K562 (cell line): ENCODE results near the gene UBXN11. TPM values are rescaled to one million over a fixed set of nuclear protein-coding genes. Genes with fewer than 3 reads are reported as not detected.

Experiments used
- ATAC-seq: fragments of 200-7000 bp; cut with Tn5 transposase; 3 replicates; pipeline ENCODE4 v1.9.1; 2020; ENCODE audit warnings: moderate library complexity
- BruUV-seq: library from RNA; stranded (reverse); fragments of 400-500 nt; replicated peaks from 2 replicates; lab custom pipeline; 2021; lab: Mats Ljungman, UMichigan
- CTCF ChIA-PET: fragments of 300-600 bp; formaldehyde crosslinking; extraction: SDS; loops from one replicate; lab custom pipeline; 2021; ENCODE audit warnings: low intra/inter-chr PET ratio; lab: Yijun Ruan, JAX
- POLR2A ChIA-PET: fragments of 300-600, 350-650 bp; sonication (Branson Sonifier 250); formaldehyde crosslinking; extraction: SDS; loops from one replicate; lab custom pipeline; 2021; ENCODE audit warnings: antibody characterized with exemption, inconsistent platforms; lab: Yijun Ruan, JAX
- DNase-seq, 4 experiments: peaks; one replicate each; pipeline versions ENCODE4 v3.0.0 to v3.0.0-alpha.2; 2011 to 2018; ENCODE audit warnings: low spot score in 3 of 4, mixed read lengths in 3 of 4; ENCODE audit errors: extremely low read depth in 1 of 4
- FAIRE-seq: peaks from 2 replicates; lab custom pipeline; 2011; peaks lifted over from hg19 to GRCh38; lab: Jason Lieb, UNC
- H2AFZ ChIP-seq: 2 replicates; pipeline ENCODE4 v1.6.0; 2011; ENCODE audit warnings: low read depth, low read length, control low read depth, inconsistent platforms
- H3K27ac ChIP-seq: fragments of 200-600 bp; 3 replicates; pipeline ENCODE4 v1.8.0; 2011; ENCODE audit warnings: low read depth, mild to moderate bottlenecking, control low read depth, inconsistent platforms, low read length, moderate library complexity, mixed read lengths; ENCODE audit errors: extremely low read depth
- H3K27me3 ChIP-seq, 2 experiments: fragments of 300-600 bp in 1 of 2; 2 replicates in 1 of 2; 3 replicates in 1 of 2; pipeline versions ENCODE4 v1.6.0 to v1.8.0; 2011; ENCODE audit warnings: inconsistent platforms in 2 of 2, low read length in 2 of 2, mild to moderate bottlenecking in 1 of 2, mixed read lengths in 1 of 2, moderate library complexity in 1 of 2; ENCODE audit not compliant: control insufficient read depth in 2 of 2, insufficient read depth in 2 of 2
- H3K36me3 ChIP-seq: fragments of 300-600 bp; 3 replicates; pipeline ENCODE4 v1.8.0; 2011; ENCODE audit warnings: mild to moderate bottlenecking, low read length, inconsistent platforms; ENCODE audit not compliant: control insufficient read depth, insufficient read depth
- H3K4me1 ChIP-seq, 2 experiments: fragments of 200-600 bp in 1 of 2; replicated peaks in 1 of 2; 2 replicates in 1 of 2; 3 replicates in 1 of 2; pipeline versions ENCODE4 v1.5.1 to v1.8.0; 2011; ENCODE audit warnings: inconsistent platforms in 2 of 2, low read length in 2 of 2, mild to moderate bottlenecking in 1 of 2, mixed read lengths in 1 of 2, moderate library complexity in 1 of 2; ENCODE audit not compliant: control insufficient read depth in 2 of 2, insufficient read depth in 2 of 2
- H3K4me2 ChIP-seq: 2 replicates; pipeline ENCODE4 v1.6.1; 2011; ENCODE audit warnings: low read length, control low read depth, inconsistent platforms, mixed read lengths; ENCODE audit not compliant: insufficient read depth
- H3K4me3 ChIP-seq: fragments of 200-600 bp; sonication (generic), shearing (Covaris generic); 2 replicates; pipeline ENCODE4 v1.5.1; 2016; ENCODE audit warnings: control low read depth, inconsistent platforms
- H3K79me2 ChIP-seq: fragments of 200-600 bp; 3 replicates; pipeline ENCODE4 v1.8.0; 2011; ENCODE audit warnings: low read length, inconsistent platforms; ENCODE audit not compliant: control insufficient read depth, insufficient read depth
- H3K9ac ChIP-seq, 2 experiments: 2 replicates each; pipeline versions ENCODE4 v1.6.0 to v1.6.1; 2011; ENCODE audit warnings: low read depth in 2 of 2, low read length in 2 of 2, control low read depth in 1 of 2, inconsistent platforms in 1 of 2, mild to moderate bottlenecking in 1 of 2, mixed read lengths in 1 of 2; ENCODE audit not compliant: insufficient read depth in 1 of 2
- H3K9me1 ChIP-seq: one replicate; pipeline ENCODE4 v1.6.0; 2011; ENCODE audit warnings: inconsistent platforms, mild to moderate bottlenecking, low read length, moderate library complexity; ENCODE audit not compliant: control insufficient read depth, insufficient read depth
- H3K9me3 ChIP-seq: replicated peaks from 2 replicates; pipeline ENCODE4 v1.5.1; 2011; ENCODE audit warnings: low read depth, low read length, inconsistent platforms; ENCODE audit not compliant: control insufficient read depth, insufficient read depth
- H4K20me1 ChIP-seq: replicated peaks from 2 replicates; pipeline ENCODE4 v1.6.1; 2011; ENCODE audit warnings: low read length, inconsistent platforms, mixed read lengths; ENCODE audit not compliant: control insufficient read depth, insufficient read depth
- ARID4B ChIP-seq: sonication (generic); formaldehyde crosslinking; IDR thresholded peaks from 2 replicates; pipeline ENCODE4 v1.8.0; 2022; ENCODE audit warnings: mild to moderate bottlenecking, missing genetic modification reagents
- BCOR ChIP-seq: fragments of 450-650 bp; IDR thresholded peaks from 2 replicates; pipeline ENCODE4 v1.6.1; 2016
- BRF2 ChIP-seq: IDR thresholded peaks from 3 replicates; pipeline ENCODE4 v1.6.1; 2011; ENCODE audit warnings: borderline replicate concordance, mild to moderate bottlenecking; ENCODE audit not compliant: insufficient read length, insufficient read depth
- CREB1 ChIP-seq, 2 experiments: sonication (generic) in 1 of 2; formaldehyde crosslinking in 1 of 2; IDR thresholded peaks; 2 replicates each; pipeline versions ENCODE4 v1.6.1 to v1.8.0; 2012 to 2022; ENCODE audit warnings: inconsistent platforms in 1 of 2, mild to moderate bottlenecking in 1 of 2, missing genetic modification reagents in 1 of 2, moderate library complexity in 1 of 2
- CREBBP ChIP-seq: IDR thresholded peaks from one replicate; pipeline ENCODE4 v1.6.1; 2012; ENCODE audit warnings: low read depth, mild to moderate bottlenecking, control low read depth, inconsistent platforms, low read length
- DPF2 ChIP-seq: fragments of 450-650 bp; IDR thresholded peaks from 2 replicates; pipeline ENCODE4 v1.6.1; 2016
- FOXJ3 ChIP-seq: sonication (generic); formaldehyde crosslinking; IDR thresholded peaks from 2 replicates; pipeline ENCODE4 v1.4.0; 2020; ENCODE audit warnings: mild to moderate bottlenecking, missing genetic modification reagents
- GABPB2 ChIP-seq: fragments of 250-450 bp; sonication (Bioruptor Pico); conservative IDR thresholded peaks from 2 replicates; pipeline ENCODE4 v1.5.1; 2021; ENCODE audit warnings: mild to moderate bottlenecking
- GATAD2B ChIP-seq: fragments of 450-650 bp; IDR thresholded peaks from 2 replicates; pipeline ENCODE4 v1.6.1; 2017; ENCODE audit warnings: mild to moderate bottlenecking, borderline replicate concordance
- HNRNPK ChIP-seq: fragments of 200-400 bp; formaldehyde crosslinking; IDR thresholded peaks from one replicate; pipeline ENCODE4 v1.6.1; 2018; ENCODE audit warnings: mild to moderate bottlenecking, low read depth, low read length; ENCODE audit not compliant: poor library complexity, severe bottlenecking
- NCOA4 ChIP-seq: fragments of 450-650 bp; IDR thresholded peaks from 2 replicates; pipeline ENCODE4 v1.6.1; 2018; ENCODE audit warnings: mild to moderate bottlenecking; ENCODE audit not compliant: partially characterized antibody
- RAD21 ChIP-seq, 2 experiments: fragments of 250-450 bp in 1 of 2; fragments of 450-650 bp in 1 of 2; sonication (Bioruptor Pico) in 1 of 2; formaldehyde crosslinking in 1 of 2; IDR thresholded peaks in 1 of 2; conservative IDR thresholded peaks in 1 of 2; 2 replicates each; pipeline versions ENCODE4 v1.4.0 to v1.8.0; 2020 to 2022; ENCODE audit warnings: mild to moderate bottlenecking in 2 of 2, moderate library complexity in 1 of 2
- SMARCE1 ChIP-seq: fragments of 450-650 bp; IDR thresholded peaks from 2 replicates; pipeline ENCODE4 v1.7.1; 2016; ENCODE audit warnings: mild to moderate bottlenecking
- TRIM28 ChIP-seq: fragments of 450-650 bp; IDR thresholded peaks from 2 replicates; pipeline ENCODE4 v1.6.1; 2017
- ZFP30 ChIP-seq: fragments of 250-450 bp; sonication (Bioruptor Pico); IDR thresholded peaks from 2 replicates; pipeline ENCODE4 v1.8.0; 2022; ENCODE audit warnings: moderate library complexity, mild to moderate bottlenecking, inconsistent platforms, borderline replicate concordance
- ZNF146 ChIP-seq: IDR thresholded peaks from one replicate; pipeline ENCODE4 v1.6.1; 2018; ENCODE audit warnings: missing compliant biosample characterization; ENCODE audit not compliant: unreplicated experiment
- ZNF165 ChIP-seq: fragments of 250-450 bp; sonication (Bioruptor Pico); IDR thresholded peaks from 2 replicates; pipeline ENCODE4 v1.4.0; 2020; ENCODE audit warnings: borderline replicate concordance
- ZNF274 ChIP-seq: IDR thresholded peaks from 2 replicates; pipeline ENCODE4 v1.6.1; 2011; ENCODE audit warnings: low read depth, mild to moderate bottlenecking, low read length, moderate library complexity, borderline replicate concordance
- ZNF76 ChIP-seq: fragments of 250-450 bp; sonication (Bioruptor Pico); IDR thresholded peaks from 2 replicates; pipeline ENCODE4 v1.4.0; 2020; ENCODE audit warnings: mild to moderate bottlenecking, moderate library complexity, borderline replicate concordance
- WGBS: fragments of 100-300 bp; shearing (Covaris generic); methylation state at CpG from one replicate; pipeline ENCODE4 v1.1.6; 2016; ENCODE audit warnings: low coverage, mixed read lengths; ENCODE audit not compliant: insufficient coverage; ENCODE audit errors: missing lambda C conversion rate; 5-methylcytosine and 5-hydroxymethylcytosine counted together
- in situ Hi-C: fragments of 300-500 bp; cut with MboI; formaldehyde crosslinking; loops from 4 replicates; pipeline ENCODE4 v1.15.0; 2018; ENCODE audit warnings: inconsistent platforms, mixed read lengths
- intact Hi-C: fragments of 100-400 bp; cut with micrococcal nuclease; formaldehyde crosslinking; loops from 2 replicates; pipeline ENCODE4 v1.14.2; 2022
- polyA plus RNA-seq, 8 experiments: library from polyadenylated mRNA; depleted of rRNA in 4 of 8; stranded (reverse) in 5 of 8; unstranded in 3 of 8; fragments of >200 nt; fragmentation: Nextera tagmentation in 2 of 8; fragmentation: Illumina TruSeq in 1 of 8; extraction: Ambion mirVana in 2 of 8; extraction: Trizol in 1 of 8; gene quantifications; 2 replicates each; pipeline versions ENCODE4 v1.2.1 to v1.2.3, GENCODE V29; 2011 to 2014; ENCODE audit warnings: inconsistent platforms in 1 of 8, missing spikeins in 1 of 8
- total RNA-seq, 7 experiments: library from RNA; depleted of rRNA in 6 of 7; stranded (reverse); fragments of >200 nt in 6 of 7; fragmentation: Illumina TruSeq in 2 of 7; extraction: Trizol in 2 of 7; gene quantifications; 2 replicates each; pipeline versions ENCODE4 v1.2.1 to v1.2.3, GENCODE V29; 2011 to 2021; ENCODE audit warnings: low replicate concordance in 1 of 7

Gene UBXN11
- total and polyA plus RNA-seq, 9 of the 15 experiments (the other 6 are each of a cell fraction or from before 2014, with no cell fraction given): 0.48 to 34.3 (median 11.3) TPM

GRCh38 chr1:26239936-26240335 is 66.5 kb downstream of the UBXN11 start:
- no peak for TF ChIP-seq ZNF76 (CRISPR knock-in tag)
- TF ChIP-seq ZNF146: no peak
- no peak for TF ChIP-seq BRF2
- TF ChIP-seq CREBBP: no peak
- TF ChIP-seq TRIM28: no peak
- TF ChIP-seq ZFP30 (CRISPR knock-in tag): no peak
- TF ChIP-seq SMARCE1: no peak
- no peak for TF ChIP-seq GATAD2B
- no peak for TF ChIP-seq FOXJ3 (CRISPR knock-in tag)
- no peak for TF ChIP-seq ARID4B (CRISPR knock-in tag)
- no peak for TF ChIP-seq ZNF165 (CRISPR knock-in tag)
- TF ChIP-seq HNRNPK: no peak
- no peak for TF ChIP-seq CREB1 (IDR thresholded peaks at IDR 0.05)
- no peak for TF ChIP-seq CREB1 (CRISPR knock-in tag; IDR thresholded peaks at IDR 0.05)
- TF ChIP-seq NCOA4: no peak
- TF ChIP-seq BCOR: no peak
- no peak for TF ChIP-seq ZNF274
- no peak for TF ChIP-seq GABPB2 (CRISPR knock-in tag)
- TF ChIP-seq DPF2: no peak
- TF ChIP-seq RAD21 (CRISPR knock-in tag; conservative IDR thresholded peaks at IDR 0.05 in 1 of 2, IDR thresholded peaks at IDR 0.05 in 1 of 2): no peak
- intact Hi-C loops: loop anchor here (5.0 kb wide), 1 partner anchor 128 kb away; the partner anchor contains the start of gene PDIK1L
- in situ Hi-C loops: no loop called here
- Histone ChIP-seq H3K27ac (no peak overlapping the region), H3K9me1 (no peaks in the 10 kb centered on the region), H3K4me1 (peaks cover 7 to 18% of the 10 kb centered on the region in 2 experiments; a peak in 3 of 5 replicates), H3K4me2 (no peak overlapping the region), H3K9ac (no peak overlapping the region), H3K36me3 (peaks cover 76% of the 10 kb centered on the region), H3K79me2 (peaks cover 99% of the 10 kb centered on the region), H3K9me3 (no peaks in the 10 kb centered on the region), H2AFZ (no peak overlapping the region), H3K4me3 (no peak overlapping the region), H3K27me3 (no peaks in the 10 kb centered on the region), H4K20me1 (peaks cover 26% of the 10 kb centered on the region)
- FAIRE-seq: no peak
- CTCF ChIA-PET: no interaction called here
- WGBS: 85% methylated on average over 4 of the region's 4 CpGs
- ATAC-seq: no peak
- no TSS peak for BruUV-seq
- no peak for DNase-seq
- POLR2A ChIA-PET: no interaction called here
